Coronary artery (tissue), 2 donors: ENCODE measurements around the gene NPAS3.

Experiments
- DNase-seq: peaks from one replicate; pipeline ENCODE4 v3.0.0-alpha.2; 2017; ENCODE audit warnings: low spot score
- H3K27ac ChIP-seq, 2 donors: fragments of 200-600 bp; sonication (generic); one replicate each; pipeline ENCODE4 v1.5.1; 2016 to 2019
- H3K4me3 ChIP-seq: fragments of 200-600 bp; sonication (generic); 2 replicates; pipeline ENCODE4 v1.5.1; 2016; ENCODE audit warnings: mild to moderate bottlenecking, moderate library complexity
- CTCF ChIP-seq: fragments of 200-600 bp; sonication (generic); IDR thresholded peaks from one replicate; pipeline ENCODE4 v1.5.1; 2019; ENCODE audit warnings: antibody characterized with exemption

NPAS3 gene

DNA sequence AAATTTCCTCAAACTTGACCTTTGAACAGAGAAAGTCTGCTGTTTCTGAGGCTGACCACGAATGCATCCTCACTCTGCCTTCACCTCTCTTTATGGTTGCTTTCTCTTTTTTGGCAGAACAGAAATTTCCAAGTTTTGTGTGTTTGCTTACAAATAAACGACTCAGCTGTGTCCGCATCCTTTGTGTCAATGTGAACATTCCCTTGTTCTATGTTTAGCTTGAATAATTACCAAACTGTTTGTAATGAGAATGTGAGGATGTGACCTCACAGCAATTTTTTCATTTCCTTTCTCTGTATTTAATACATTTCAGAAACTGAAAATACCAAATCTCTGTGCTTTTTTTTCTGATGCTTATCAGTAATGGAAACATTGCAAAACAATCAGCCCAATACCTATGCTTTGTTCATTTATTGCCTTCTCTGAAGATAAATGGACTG is 601.3 kb downstream of the NPAS3 start:
- no peak for TF ChIP-seq CTCF
- Histone ChIP-seq H3K4me3 (no peak overlapping the region), H3K27ac (no peak overlapping the region)
- no peak for DNase-seq

DNA sequence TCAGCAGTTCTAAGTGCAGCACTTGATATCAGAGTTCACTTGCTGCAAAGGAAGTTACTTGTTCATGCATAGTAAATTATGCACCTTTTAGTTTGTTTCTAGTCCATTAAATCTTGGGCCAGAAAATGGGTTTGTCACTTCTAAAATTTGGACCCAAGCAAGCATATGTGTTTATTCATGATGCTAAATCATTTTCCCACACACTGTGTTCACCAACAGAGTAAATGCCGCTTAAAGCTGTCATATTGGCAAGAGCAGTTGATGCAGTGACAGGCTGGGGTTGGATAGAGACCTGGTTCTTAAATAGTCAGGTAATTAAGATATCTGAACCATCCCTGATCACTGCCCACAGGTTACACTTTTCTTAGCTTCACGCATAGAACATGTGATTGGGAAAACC is 602.5 kb downstream of the NPAS3 start:
- TF ChIP-seq CTCF, result no peak
- no peak overlapping the region for H3K4me3 ChIP-seq
- DNase-seq, result no peak

GRCh38 chr14:33542338-33543287 is 603.9 kb downstream of the NPAS3 start:
- Histone ChIP-seq H3K27ac (no peak overlapping the region), H3K4me3 (no peak overlapping the region)
- no peak for DNase-seq
- no peak for TF ChIP-seq CTCF

More for the DNA sequence above, 602.5 kb downstream of the NPAS3 start:
- H3K27ac ChIP-seq, result no peak overlapping the region

DNA sequence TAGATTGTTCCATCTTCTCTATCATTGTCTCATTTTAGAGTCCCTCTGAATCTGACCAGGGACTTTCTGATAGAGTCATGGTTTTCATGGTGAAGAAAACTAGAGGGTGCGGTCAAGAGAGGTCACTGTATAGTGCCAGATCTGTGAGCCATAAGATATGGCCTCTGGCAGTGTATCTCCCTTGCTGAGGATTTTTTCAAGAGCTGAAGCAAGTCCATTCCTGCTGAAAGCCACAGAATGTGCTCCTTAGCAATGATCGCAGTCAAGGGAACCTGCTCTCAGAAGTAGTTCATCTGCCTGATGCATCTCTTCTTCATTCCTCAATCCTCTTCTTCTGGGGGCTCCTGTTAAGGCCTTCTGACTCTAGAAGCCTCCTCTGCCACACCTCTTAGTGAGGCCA is 607.0 kb downstream of the NPAS3 start:
- TF ChIP-seq CTCF, result no peak
- H3K27ac ChIP-seq, result no peak overlapping the region
- DNase-seq, result no peak
- no peak overlapping the region for H3K4me3 ChIP-seq

- Histone ChIP-seq H3K27ac (no peak overlapping the region), H3K4me3 (no peak overlapping the region)
- no peak for TF ChIP-seq CTCF
- no peak for DNase-seq
Observed at GRCh38 chr14:33548606-33549005, 609.9 kb downstream of the NPAS3 start.

GRCh38 chr14:33551963-33552362 is 613.3 kb downstream of the NPAS3 start:
- H3K4me3 ChIP-seq, result no peak overlapping the region
- DNase-seq, result no peak

More at GRCh38 chr14:33551963-33552362, 613.3 kb downstream of the NPAS3 start:
- H3K27ac ChIP-seq, result no peak overlapping the region
- no peak for TF ChIP-seq CTCF
